Heart right ventricle (tissue), 16 donors: ENCODE results near the gene AP2A1. TPM values are rescaled to one million over a fixed set of nuclear protein-coding genes. Genes with fewer than 3 reads are reported as not detected.
"Not testable (repeated sequence)": the region's sequence is repeated elsewhere in the genome, so short reads cannot be mapped to it uniquely, and the experiment has no call there.

Experiments
- ATAC-seq, 8 donors: fragments of 200-7000 bp; cut with Tn5 transposase; one replicate each; pipeline ENCODE4 v1.9.1; 2020; ENCODE audit warnings: mild to moderate bottlenecking in 8 of 8, moderate library complexity in 8 of 8, moderate number of reproducible peaks in 1 of 8
- DNase-seq, 2 donors: peaks; one replicate each; pipeline ENCODE4 v3.0.0-alpha.2; 2020
- H3K27ac ChIP-seq, 10 donors: fragments of 200-600 bp; sonication (generic) in 2 of 10; one replicate each; pipeline versions ENCODE4 v1.5.0 to v1.8.0; 2020 to 2022; ENCODE audit warnings: mild to moderate bottlenecking in 3 of 10
- H3K27me3 ChIP-seq, 7 donors: fragments of 200-600 bp; one replicate each; pipeline ENCODE4 v1.8.0; 2021 to 2022; ENCODE audit warnings: mild to moderate bottlenecking in 2 of 7
- H3K36me3 ChIP-seq, 9 donors: fragments of 200-600 bp; sonication (generic) in 1 of 9; one replicate each; pipeline versions ENCODE4 v1.5.0 to v1.8.0; 2020 to 2022; ENCODE audit warnings: mild to moderate bottlenecking in 2 of 9
- H3K4me1 ChIP-seq, 9 donors: fragments of 200-600 bp; sonication (generic) in 1 of 9; one replicate each; pipeline versions ENCODE4 v1.5.0 to v1.8.0; 2020 to 2022; ENCODE audit warnings: mild to moderate bottlenecking in 4 of 9
- H3K4me3 ChIP-seq, 10 donors: fragments of 200-600 bp; sonication (generic) in 2 of 10; one replicate each; pipeline versions ENCODE4 v1.5.0 to v1.8.0; 2020 to 2022; ENCODE audit warnings: mild to moderate bottlenecking in 7 of 10, moderate library complexity in 2 of 10
- H3K9me3 ChIP-seq, 11 donors: fragments of 200-600 bp in 10 of 11; sonication (generic) in 2 of 11; one replicate each; pipeline versions ENCODE4 v1.5.0 to v1.8.0; 2013 to 2022; ENCODE audit warnings: mild to moderate bottlenecking in 2 of 11, control low read depth in 1 of 11, moderate library complexity in 1 of 11
- WGBS, 2 donors: extraction: QIAGEN DNeasy Blood & Tissue Kit; methylation state at CpG; one replicate each; pipeline ENCODE4 v1.1.7; 2013; ENCODE audit warnings: inconsistent platforms in 1 of 2; 5-methylcytosine and 5-hydroxymethylcytosine counted together
- intact Hi-C, 10 donors: fragments of 100-400 bp; cut with DNase I; formaldehyde crosslinking; loops; one replicate each; pipeline versions ENCODE4 v1.11.1 to v1.14.2; 2022
- long read RNA-seq, 3 donors: library from polyadenylated mRNA; unstranded; transcript quantifications; one replicate each; pipeline ENCODE4 v2.0.0, GENCODE V29; 2020 to 2021
- polyA plus RNA-seq, 2 donors: library from polyadenylated mRNA; stranded (reverse); fragments of 200-250 nt; gene quantifications; one replicate each; pipeline ENCODE4 v1.2.3, GENCODE V29; 2013
- total RNA-seq, 10 donors: library from RNA; stranded (reverse); fragmentation: NEBNext Ultra II Directional in 3 of 10; extraction: Animal tissue kit (Norgen Biotek cat#: 25700) in 3 of 10; gene quantifications; one replicate each; pipeline versions ENCODE4 v1.2.1 to v1.2.4, GENCODE V29; 2021 to 2023
- TF ChIP-seq, protein P1 (sequence below), 9 donors: fragments of 200-600 bp; sonication (generic) in 2 of 9; IDR thresholded peaks; one replicate each; pipeline versions ENCODE4 v1.5.0 to v1.8.0; 2021 to 2022; ENCODE audit warnings: antibody characterized with exemption in 9 of 9, mild to moderate bottlenecking in 5 of 9, moderate library complexity in 1 of 9
- donor health status: Arrhythmogenic right ventricular cardiomyopathy.
- donor health status: ischemic (EF 13 %, LVEDD 7.1; RV severe dilation, severe dysfunction).
- donor health status: healthy with polysubstance abuse.
- donor health status: DM: no; HTN: yes; CAD: no.
- donor health status: DM: no; HTN: no; CAD: no.
- donor health status: ischemic (EF 25% LVEDD 6.9; RV normal size, moderate dysfunction).
- donor health status: ischemic (EF 25% LVEDD 5.7; RV mildly dilated, moderate dysfunction).
- donor health status: healthy.
- donor health status: DM: yes; HTN: yes; CAD: no.
- donor health status: Ischemic cardiomyopathy.
- donor health status: ischemic (EF 35%, LVEDD 5.7; RV mildly dilated, moderate dysfunction).
- donor health status: nonischemic (EF 11% LVEDD 7.7; RV severe dilation, severe dysfunction).
- donor health status: DM: yes; HTN: yes; CAD: no.
- donor health status: PGD.
- donor health status: ischemic (EF 29% LVEDD 5.4; RV normal size, mild dysfunction).
- donor health status: nonischemic (EF 23%, LVEDD 6.1; RV moderate dilation, normal function).

The AP2A1 gene
- 100 to 1,000 TPM in 1 of 10 donors, 10 to 100 TPM in 9; 56.0 to 108 (median 62.6) TPM for total RNA-seq
- 10 to 100 TPM; 36.1 to 96.3 TPM for polyA plus RNA-seq
- long read RNA-seq, donor 1, transcript AP2A1-202 (24 exons, 3,286 nt) = major isoform, 17 of 123 reads
- long read RNA-seq, donor 1, partial matches to known transcripts = 96 of 123 reads
- long read RNA-seq, donor 1, other reads (novel, unspliced or antisense) = 6 of 123 reads
- long read RNA-seq, donor 2, transcript AP2A1-201 (23 exons, 3,388 nt) = minor isoform, 5 of 84 reads
- long read RNA-seq, donor 2, transcript AP2A1-202 (24 exons, 3,286 nt) = major isoform, 9 of 84 reads
- long read RNA-seq, donor 2, partial matches to known transcripts = 64 of 84 reads
- long read RNA-seq, donor 2, other reads (novel, unspliced or antisense) = 6 of 84 reads
- long read RNA-seq, donor 3, transcript AP2A1-201 (23 exons, 3,388 nt) = minor isoform, 10 of 110 reads
- long read RNA-seq, donor 3, transcript AP2A1-202 (24 exons, 3,286 nt) = major isoform, 21 of 110 reads
- long read RNA-seq, donor 3, partial matches to known transcripts = 71 of 110 reads
- long read RNA-seq, donor 3, other reads (novel, unspliced or antisense) = 8 of 110 reads

DNA sequence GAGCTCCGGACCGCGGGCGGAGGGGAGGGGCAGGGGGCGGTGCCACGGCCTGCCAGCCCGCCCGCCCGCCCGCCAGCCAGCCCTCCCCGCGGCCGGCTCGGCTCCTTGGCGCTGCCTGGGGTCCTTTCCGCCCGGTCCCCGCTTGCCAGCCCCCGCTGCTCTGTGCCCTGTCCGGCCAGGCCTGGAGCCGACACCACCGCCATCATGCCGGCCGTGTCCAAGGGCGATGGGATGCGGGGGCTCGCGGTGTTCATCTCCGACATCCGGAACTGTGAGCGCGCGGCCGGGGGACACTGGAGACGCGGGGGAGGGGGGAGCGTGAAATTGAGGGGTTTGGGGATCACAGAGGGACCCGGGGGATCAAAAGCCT lies at the start of gene AP2A1:
TSS of gene AP2A1 (plus strand) at position 72 of the 370 bp plus-strand sequence. CDS start at position 205, 133 bp downstream.
- ATAC-seq (no peak), DNase-seq (no peak)
- Histone ChIP-seq H3K4me1 (peaks cover 4 to 43% (median 33%) of the 10 kb centered on the region in 9 donors), H3K27me3 (no peaks in the 10 kb centered on the region), H3K27ac (peak within 1 kb of the TSS; percentile 81 to 97 (median 92)), H3K36me3 (peaks cover 0 to 15% (median 0%) of the 10 kb centered on the region in 9 donors), H3K4me3 (peak within 1 kb of the TSS; percentile 62 to 96 (median 84)), H3K9me3 (no peaks in the 10 kb centered on the region)
- intact Hi-C loops = loop anchor here in 6 of 10 donors (1.0 to 5.0 kb wide), 6 partner anchors 40 to 110 kb away; partner anchors contain the start of genes AKT1S1 (in 2 of the 6), TBC1D17 (in 2 of the 6), FUZ (in 1 of the 6) and PRMT1 (in 1 of the 6)
- TF ChIP-seq, protein P1, sequence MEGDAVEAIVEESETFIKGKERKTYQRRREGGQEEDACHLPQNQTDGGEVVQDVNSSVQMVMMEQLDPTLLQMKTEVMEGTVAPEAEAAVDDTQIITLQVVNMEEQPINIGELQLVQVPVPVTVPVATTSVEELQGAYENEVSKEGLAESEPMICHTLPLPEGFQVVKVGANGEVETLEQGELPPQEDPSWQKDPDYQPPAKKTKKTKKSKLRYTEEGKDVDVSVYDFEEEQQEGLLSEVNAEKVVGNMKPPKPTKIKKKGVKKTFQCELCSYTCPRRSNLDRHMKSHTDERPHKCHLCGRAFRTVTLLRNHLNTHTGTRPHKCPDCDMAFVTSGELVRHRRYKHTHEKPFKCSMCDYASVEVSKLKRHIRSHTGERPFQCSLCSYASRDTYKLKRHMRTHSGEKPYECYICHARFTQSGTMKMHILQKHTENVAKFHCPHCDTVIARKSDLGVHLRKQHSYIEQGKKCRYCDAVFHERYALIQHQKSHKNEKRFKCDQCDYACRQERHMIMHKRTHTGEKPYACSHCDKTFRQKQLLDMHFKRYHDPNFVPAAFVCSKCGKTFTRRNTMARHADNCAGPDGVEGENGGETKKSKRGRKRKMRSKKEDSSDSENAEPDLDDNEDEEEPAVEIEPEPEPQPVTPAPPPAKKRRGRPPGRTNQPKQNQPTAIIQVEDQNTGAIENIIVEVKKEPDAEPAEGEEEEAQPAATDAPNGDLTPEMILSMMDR (IDR thresholded peaks at IDR 0.05) = no peak
- 1% methylated on average over 29 to 38 of the region's 38 CpGs for WGBS, 2 donors

DNA sequence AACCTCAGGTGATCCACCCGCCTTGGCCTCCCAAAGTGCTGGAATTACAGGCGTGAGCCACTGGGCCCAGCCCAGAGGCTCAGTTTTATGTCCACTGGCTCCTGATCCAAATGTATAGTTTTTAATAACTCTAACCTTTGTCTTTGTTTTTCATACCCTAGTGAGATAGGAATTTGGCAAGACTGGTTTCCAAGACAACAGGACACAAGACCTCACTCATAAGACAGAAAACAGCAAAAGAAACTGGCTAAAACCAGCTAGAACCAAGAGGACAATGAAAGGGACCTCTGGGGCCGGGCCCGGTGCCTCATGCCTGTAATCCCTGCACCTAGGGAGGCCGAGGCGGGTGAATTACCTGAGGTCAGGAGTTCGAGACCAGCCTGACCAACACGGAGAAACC lies 48.3 kb upstream of the AP2A1 start:
- DNase-seq = no peak
- no peak for ATAC-seq
- no peaks in the 10 kb centered on the region for H3K9me3 ChIP-seq
- H3K27me3 ChIP-seq = no peaks in the 10 kb centered on the region
- peaks cover 0 to 14% (median 5%) of the 10 kb centered on the region in 9 donors for H3K4me1 ChIP-seq
- peak overlapping the region in 1 of 10 donors; percentile 80 for H3K27ac ChIP-seq
- no peak overlapping the region for H3K4me3 ChIP-seq
- H3K36me3 ChIP-seq = no peaks in the 10 kb centered on the region
- 94 to 97% methylated on average over 8 of the region's 8 CpGs for WGBS, 2 donors
- intact Hi-C loops = loop anchor here in 1 of 10 donors (5.0 kb wide), 1 partner anchor 49 kb away; the partner anchor contains the start of gene AP2A1
- TF ChIP-seq, protein P1 (IDR thresholded peaks at IDR 0.05) = no peak

DNA sequence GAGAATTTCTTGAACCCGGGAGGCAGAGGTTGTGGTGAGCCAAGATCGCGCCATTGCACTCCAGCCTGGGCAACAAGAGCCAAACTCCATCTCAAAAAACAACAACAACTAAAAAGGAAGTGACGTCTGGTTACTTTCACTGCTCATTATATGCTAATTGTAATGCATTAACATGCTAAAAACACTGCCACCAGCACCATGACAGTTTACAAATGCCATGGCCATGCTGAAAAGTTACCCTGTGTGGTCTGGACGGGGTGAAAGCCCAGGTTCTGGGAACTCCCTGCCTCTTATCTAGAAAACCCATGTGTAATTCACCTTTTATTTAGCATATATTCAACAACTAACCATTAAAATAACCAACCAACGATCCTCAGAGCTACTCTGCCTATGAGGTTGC lies 47.8 kb upstream of the AP2A1 start:
- intact Hi-C loops = loop anchor here in 1 of 10 donors (5.0 kb wide), 1 partner anchor 48 kb away; the partner anchor contains the start of gene AP2A1
- DNase-seq = no peak
- no peaks in the 10 kb centered on the region for H3K27me3 ChIP-seq

DNA sequence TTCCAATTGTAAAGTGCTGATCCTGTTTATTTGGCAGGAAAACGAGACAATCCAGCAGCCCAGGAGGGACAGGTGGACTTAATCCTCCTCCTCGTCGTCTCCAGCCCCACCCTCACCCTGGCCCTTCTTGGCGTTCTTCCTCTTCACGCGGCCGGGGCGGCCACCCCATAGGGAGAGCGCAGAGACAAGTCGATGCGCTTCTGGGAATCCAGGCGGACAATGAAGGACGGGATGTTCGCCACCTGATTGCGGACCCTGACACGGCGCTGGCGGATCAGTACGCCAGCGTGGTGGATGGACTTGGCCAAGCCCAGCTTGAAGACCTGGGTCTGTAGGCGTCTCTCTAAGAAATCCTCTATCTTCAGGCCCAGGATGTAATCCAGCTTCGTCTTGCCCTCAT lies 47.4 kb upstream of the AP2A1 start:
- not testable (repeated sequence) for H3K27ac ChIP-seq, H3K36me3 ChIP-seq, H3K9me3 ChIP-seq, ATAC-seq, H3K4me3 ChIP-seq, DNase-seq, H3K27me3 ChIP-seq
- 79 to 81% methylated on average over 22 of the region's 22 CpGs for WGBS, 2 donors
- intact Hi-C loops = loop anchor here in 1 of 10 donors (5.0 kb wide), 1 partner anchor 48 kb away; the partner anchor contains the start of gene AP2A1
- H3K4me1 ChIP-seq = peaks cover 0 to 14% (median 5%) of the 10 kb centered on the region in 9 donors

More for the DNA sequence above, 47.8 kb upstream of the AP2A1 start:
- TF ChIP-seq, protein P1 (IDR thresholded peaks at IDR 0.05) = no peak
- Histone ChIP-seq H3K4me3 (no peak overlapping the region), H3K4me1 (peaks cover 0 to 14% (median 5%) of the 10 kb centered on the region in 9 donors), H3K27ac (no peak overlapping the region), H3K9me3 (no peaks in the 10 kb centered on the region), H3K36me3 (no peaks in the 10 kb centered on the region)
- no peak for ATAC-seq
- 83 to 86% methylated on average over 6 of the region's 6 CpGs for WGBS, 2 donors
